HEK293T (cell line): Measurements from ENCODE around the gene ITSN2.

Source experiments
- CTCF ChIA-PET: fragments of 350-600 bp; formaldehyde crosslinking; extraction: SDS; loops from one replicate; lab custom pipeline; 2021; ENCODE audit warnings: antibody characterized with exemption, inconsistent platforms; lab: Yijun Ruan, JAX
- POLR2A ChIA-PET: fragments of 350-600 bp; formaldehyde crosslinking; extraction: SDS; loops from one replicate; lab custom pipeline; 2020; ENCODE audit warnings: antibody characterized with exemption, inconsistent platforms; lab: Yijun Ruan, JAX
- DNase-seq: peaks from one replicate; pipeline ENCODE4 v3.0.0; 2012; ENCODE audit warnings: mixed read lengths; ENCODE audit errors: extremely low spot score
- ARNT ChIP-seq: fragments of 450-650 bp; IDR thresholded peaks from 2 replicates; pipeline ENCODE4 v1.6.1; 2017; ENCODE audit warnings: mild to moderate bottlenecking
- BHLHE40 ChIP-seq: fragments of 450-650 bp; IDR thresholded peaks from 2 replicates; pipeline ENCODE4 v1.6.1; 2016; ENCODE audit warnings: mild to moderate bottlenecking, moderate library complexity, borderline replicate concordance
- CTBP1 ChIP-seq: fragments of 450-650 bp; IDR thresholded peaks from 2 replicates; pipeline ENCODE4 v1.6.1; 2016; ENCODE audit warnings: borderline replicate concordance
- ELF4 ChIP-seq: fragments of 450-650 bp; IDR thresholded peaks from 2 replicates; pipeline ENCODE4 v1.6.1; 2017; ENCODE audit warnings: antibody characterized with exemption
- FOXA1 ChIP-seq: fragments of 450-650 bp; IDR thresholded peaks from 2 replicates; pipeline ENCODE4 v1.6.1; 2016; ENCODE audit warnings: mild to moderate bottlenecking
- FOXK2 ChIP-seq: fragments of 450-650 bp; IDR thresholded peaks from 2 replicates; pipeline ENCODE4 v1.6.1; 2016; ENCODE audit warnings: mild to moderate bottlenecking
- FOXM1 ChIP-seq: fragments of 450-650 bp; IDR thresholded peaks from 2 replicates; pipeline ENCODE4 v1.6.1; 2017; ENCODE audit warnings: mild to moderate bottlenecking, borderline replicate concordance
- HDGF ChIP-seq: fragments of 450-650 bp; IDR thresholded peaks from 2 replicates; pipeline ENCODE4 v1.6.1; 2017; ENCODE audit warnings: antibody characterized with exemption, borderline replicate concordance
- L3MBTL2 ChIP-seq: fragments of 450-650 bp; conservative IDR thresholded peaks from 2 replicates; pipeline ENCODE4 v1.6.1; 2016; ENCODE audit warnings: mild to moderate bottlenecking
- LEF1 ChIP-seq: fragments of 450-650 bp; IDR thresholded peaks from 2 replicates; pipeline ENCODE4 v1.6.1; 2017; ENCODE audit warnings: mild to moderate bottlenecking, borderline replicate concordance
- NFRKB ChIP-seq: fragments of 450-650 bp; IDR thresholded peaks from 2 replicates; pipeline ENCODE4 v1.6.1; 2016; ENCODE audit warnings: mild to moderate bottlenecking, moderate library complexity
- SP1 ChIP-seq: fragments of 450-650 bp; IDR thresholded peaks from 2 replicates; pipeline ENCODE4 v1.6.1; 2017
- SUZ12 ChIP-seq: fragments of 450-650 bp; IDR thresholded peaks from 2 replicates; pipeline ENCODE4 v1.6.1; 2016; ENCODE audit warnings: mild to moderate bottlenecking
- TARDBP ChIP-seq: fragments of 450-650 bp; IDR thresholded peaks from 2 replicates; pipeline ENCODE4 v1.6.1; 2016
- ZNF384 ChIP-seq: fragments of 450-650 bp; IDR thresholded peaks from 2 replicates; pipeline ENCODE4 v1.6.1; 2016
- TF ChIP-seq, protein P1 (sequence below): fragments of 450-650 bp; IDR thresholded peaks from 2 replicates; pipeline ENCODE4 v1.6.1; 2016

Gene ITSN2

DNA sequence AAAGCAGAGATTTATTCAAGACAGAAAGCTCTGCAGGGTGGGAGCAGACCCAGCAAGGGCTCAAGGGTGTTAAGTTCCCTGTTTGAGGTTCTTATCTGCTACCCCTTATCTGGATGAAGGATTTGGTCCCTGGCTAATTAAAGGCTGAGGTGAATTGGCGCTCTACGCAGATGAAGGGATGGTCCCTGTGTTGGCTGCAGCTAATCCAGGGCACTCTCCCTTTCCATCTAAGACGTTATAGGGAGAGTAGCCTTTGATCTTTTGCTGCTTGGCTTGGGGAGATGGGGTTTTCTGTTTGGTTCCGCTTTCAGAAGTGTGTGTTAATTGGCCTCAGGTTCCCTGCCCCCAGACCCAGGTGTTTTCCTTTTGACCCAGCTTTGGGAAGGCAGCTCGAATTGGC is 168.5 kb downstream of the ITSN2 start:
- POLR2A ChIA-PET, result no interaction called here
- DNase-seq, result no peak
- TF ChIP-seq FOXA1, result no peak
- no peak for TF ChIP-seq L3MBTL2
- no peak for TF ChIP-seq BHLHE40
- no peak for TF ChIP-seq ZNF384
- no peak for TF ChIP-seq SUZ12
- no peak for TF ChIP-seq ELF4
- TF ChIP-seq ARNT, result no peak
- no peak for TF ChIP-seq HDGF
- no peak for TF ChIP-seq TARDBP
- TF ChIP-seq FOXM1, result no peak
- no peak for TF ChIP-seq CTBP1
- TF ChIP-seq LEF1, result no peak
- TF ChIP-seq, protein P1, sequence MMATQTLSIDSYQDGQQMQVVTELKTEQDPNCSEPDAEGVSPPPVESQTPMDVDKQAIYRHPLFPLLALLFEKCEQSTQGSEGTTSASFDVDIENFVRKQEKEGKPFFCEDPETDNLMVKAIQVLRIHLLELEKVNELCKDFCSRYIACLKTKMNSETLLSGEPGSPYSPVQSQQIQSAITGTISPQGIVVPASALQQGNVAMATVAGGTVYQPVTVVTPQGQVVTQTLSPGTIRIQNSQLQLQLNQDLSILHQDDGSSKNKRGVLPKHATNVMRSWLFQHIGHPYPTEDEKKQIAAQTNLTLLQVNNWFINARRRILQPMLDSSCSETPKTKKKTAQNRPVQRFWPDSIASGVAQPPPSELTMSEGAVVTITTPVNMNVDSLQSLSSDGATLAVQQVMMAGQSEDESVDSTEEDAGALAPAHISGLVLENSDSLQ, result no peak
- no peak for TF ChIP-seq FOXK2
- no peak for TF ChIP-seq NFRKB
- CTCF ChIA-PET, result no interaction called here

- ChIA-PET CTCF (no interaction called here), POLR2A (no interaction called here)
- no peak for DNase-seq
- TF ChIP-seq ZNF384, result no peak
- TF ChIP-seq LEF1, result no peak
- no peak for TF ChIP-seq SUZ12
These were observed 169.2 kb downstream of the ITSN2 start for GRCh38 chr2:24191156-24191555.

- POLR2A ChIA-PET, result no interaction called here
- DNase-seq, result no peak
- CTCF ChIA-PET, result no interaction called here
- TF ChIP-seq FOXK2, result no peak
- no peak for TF ChIP-seq ELF4
- TF ChIP-seq SP1, result no peak
- TF ChIP-seq CTBP1, result no peak
- no peak for TF ChIP-seq TARDBP
- TF ChIP-seq NFRKB, result no peak
- TF ChIP-seq HDGF, result no peak
- TF ChIP-seq FOXM1, result no peak
- no peak for TF ChIP-seq FOXA1
- TF ChIP-seq ZNF384, result no peak
- TF ChIP-seq, protein P1, result no peak
- TF ChIP-seq BHLHE40, result no peak
These were observed 169.8 kb downstream of the ITSN2 start for GRCh38 chr2:24190503-24190902.

DNA sequence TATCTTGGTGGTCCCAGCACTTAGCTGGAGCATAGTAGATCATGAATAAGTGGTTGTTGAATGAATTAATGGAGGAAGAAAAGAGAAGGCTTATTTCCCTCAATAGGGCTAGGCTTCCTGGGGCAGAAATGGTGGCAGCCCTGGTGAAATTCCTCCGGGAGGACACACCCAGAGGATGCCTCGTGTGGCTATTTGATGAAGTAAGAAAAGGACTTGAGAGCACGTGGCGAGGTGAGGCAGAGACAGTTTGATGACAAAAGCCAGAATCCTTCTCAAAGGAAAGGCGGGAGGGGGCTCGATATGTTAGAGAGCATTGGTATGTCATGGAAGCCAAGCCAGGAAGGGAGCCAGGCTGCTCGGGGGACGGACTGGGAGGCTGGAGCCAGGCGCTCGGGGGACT is 170.8 kb downstream of the ITSN2 start:
- POLR2A ChIA-PET, result no interaction called here
- TF ChIP-seq LEF1 (no peak), HDGF (no peak), SUZ12 (no peak), SP1 (no peak), ELF4 (no peak)
- DNase-seq, result no peak
- CTCF ChIA-PET, result no interaction called here

DNA sequence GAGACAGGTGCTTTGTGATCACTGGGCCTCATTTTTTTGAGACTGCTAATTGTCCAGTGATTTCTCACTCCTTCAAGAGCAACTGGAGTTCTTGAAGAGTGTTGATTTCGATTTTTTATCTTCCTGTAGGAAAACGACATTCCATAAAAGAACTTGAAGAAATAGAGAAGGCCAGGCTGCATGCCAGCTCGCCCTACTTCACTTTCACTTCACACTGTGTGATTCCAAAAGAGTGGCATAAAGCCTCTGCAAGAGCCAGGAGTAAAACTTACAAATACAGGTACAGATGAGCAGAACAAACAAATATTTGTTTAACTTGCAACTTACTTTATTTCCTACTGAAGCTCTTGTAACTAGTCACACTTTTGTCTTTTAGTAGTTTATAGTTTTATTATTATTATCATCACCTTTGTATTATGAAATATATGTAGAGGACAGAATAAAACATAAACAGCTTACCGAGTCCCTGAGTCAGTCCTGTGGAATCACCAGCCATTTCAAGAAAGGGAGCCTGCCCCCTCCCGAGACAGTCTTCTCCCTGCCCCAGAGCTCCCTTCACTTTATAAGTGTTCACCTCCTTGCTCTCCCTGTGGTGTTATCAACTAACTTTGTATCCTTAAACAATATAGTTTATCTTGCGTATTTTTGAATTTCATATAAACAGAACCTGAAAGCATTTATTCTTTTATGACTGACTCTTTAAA is 176.8 kb downstream of the ITSN2 start:
- ChIA-PET POLR2A (no interaction called here), CTCF (interaction anchor here (0.6 to 0.9 kb wide), 2 partner anchors 16 to 185 kb away, joined by 3 to 5 read pairs; no protein-coding TSS in a partner anchor)
- TF ChIP-seq ELF4, result no peak
- no peak for TF ChIP-seq CTBP1
- TF ChIP-seq HDGF, result no peak
- no peak for TF ChIP-seq NFRKB
- TF ChIP-seq, protein P1, result no peak
- TF ChIP-seq LEF1, result no peak
- TF ChIP-seq L3MBTL2, result no peak
- TF ChIP-seq SUZ12, result no peak
- no peak for TF ChIP-seq BHLHE40
- no peak for TF ChIP-seq FOXA1
- TF ChIP-seq TARDBP, result no peak
- TF ChIP-seq FOXM1, result no peak
- TF ChIP-seq FOXK2, result no peak
- no peak for TF ChIP-seq SP1
- no peak for DNase-seq

- POLR2A ChIA-PET, result interaction anchor here (0.5 kb wide), 1 partner anchor 178 kb away, joined by 3 read pairs; the partner anchor contains the start of gene ITSN2
- TF ChIP-seq ARNT (no peak), LEF1 (no peak), L3MBTL2 (no peak), ZNF384 (no peak), BHLHE40 (no peak), NFRKB (no peak), FOXM1 (no peak), FOXK2 (no peak), ELF4 (no peak), SP1 (no peak), SUZ12 (no peak), FOXA1 (no peak), TARDBP (no peak), CTBP1 (no peak), HDGF (no peak)
- TF ChIP-seq, protein P1, result no peak
- no peak for DNase-seq
- CTCF ChIA-PET, result no interaction called here
These were observed 177.8 kb downstream of the ITSN2 start for GRCh38 chr2:24182507-24182906.
